ENCODE results near the gene SURF1. TPM values are rescaled to one million over a fixed set of nuclear protein-coding genes. Genes with fewer than 3 reads are reported as not detected.

Gene SURF1
- total RNA-seq, 4 donors from 2014 or later: 14.2 to 66.1 (median 50.2) TPM

GRCh38 chr9:133382507-133383141, 26.3 kb upstream of the SURF1 start:
- DNase-seq: no peak

GRCh38 chr9:133380734-133381133, 24.4 kb upstream of the SURF1 start:
- H3K27ac ChIP-seq: no peak overlapping the region
- TF ChIP-seq POLR2AphosphoS5 (IDR thresholded peaks at IDR 0.05): no peak
- no peak for TF ChIP-seq EP300 (IDR thresholded peaks at IDR 0.05; ENCODE audit: low read depth)
- no peak for TF ChIP-seq CTCF (IDR thresholded peaks at IDR 0.05)
- no peak for TF ChIP-seq POLR2A (IDR thresholded peaks at IDR 0.05)
- WGBS, 2 donors (ENCODE audit: low coverage in 1 of 2): 67 to 85% methylated on average over 4 of the region's 4 CpGs
- no peak overlapping the region for H3K4me3 ChIP-seq
- DNase-seq: no peak
- H3K27me3 ChIP-seq: no peaks in the 10 kb centered on the region
- H3K9me3 ChIP-seq: no peaks in the 10 kb centered on the region
- in situ Hi-C loops (cut with MboI; ENCODE audit: low pct_ligation_motif_present in 1 of 4, low pct_unique_long_range_greater_than_20kb in 1 of 4, low sequenced_read_pairs in 3 of 4): no loop called here
- intact Hi-C loops (cut with DNase I; ENCODE audit: low total_unique reads): no loop called here
- no peaks in the 10 kb centered on the region for H3K36me3 ChIP-seq
- H3K4me1 ChIP-seq: peaks cover 3 to 8% (median 4%) of the 10 kb centered on the region in 4 donors

More at GRCh38 chr9:133382507-133383141, 26.3 kb upstream of the SURF1 start:
- WGBS, 2 donors (ENCODE audit: low coverage in 1 of 2): 89 to 91% methylated on average over 4 of the region's 4 CpGs
- Histone ChIP-seq H3K36me3 (no peaks in the 10 kb centered on the region), H3K4me3 (no peak overlapping the region), H3K4me1 (no peaks in the 10 kb centered on the region), H3K9me3 (no peaks in the 10 kb centered on the region), H3K27ac (no peak overlapping the region), H3K27me3 (no peaks in the 10 kb centered on the region)
- intact Hi-C loops (cut with DNase I; ENCODE audit: low total_unique reads) (no loop called here), in situ Hi-C loops (cut with MboI; ENCODE audit: low pct_ligation_motif_present in 1 of 4, low pct_unique_long_range_greater_than_20kb in 1 of 4, low sequenced_read_pairs in 3 of 4) (no loop called here)
- TF ChIP-seq POLR2A (IDR thresholded peaks at IDR 0.05) (no peak), CTCF (IDR thresholded peaks at IDR 0.05) (no peak), EP300 (IDR thresholded peaks at IDR 0.05; ENCODE audit: low read depth) (no peak), POLR2AphosphoS5 (IDR thresholded peaks at IDR 0.05) (no peak)

GRCh38 chr9:133379153-133380086, 23.1 kb upstream of the SURF1 start:
- WGBS, 2 donors (ENCODE audit: low coverage in 1 of 2): 91 to 100% methylated on average over 1 to 14 of the region's 14 CpGs
- peaks cover 5 to 12% (median 10%) of the 10 kb centered on the region in 4 donors for H3K4me1 ChIP-seq
- no peak for DNase-seq
- no peak overlapping the region for H3K27ac ChIP-seq
- in situ Hi-C loops (cut with MboI; ENCODE audit: low pct_ligation_motif_present in 1 of 4, low pct_unique_long_range_greater_than_20kb in 1 of 4, low sequenced_read_pairs in 3 of 4): no loop called here
- H3K9me3 ChIP-seq: no peaks in the 10 kb centered on the region
- intact Hi-C loops (cut with DNase I; ENCODE audit: low total_unique reads): no loop called here
- H3K4me3 ChIP-seq: no peak overlapping the region
- no peak for TF ChIP-seq POLR2A (IDR thresholded peaks at IDR 0.05)
- no peak for TF ChIP-seq CTCF (IDR thresholded peaks at IDR 0.05)
- TF ChIP-seq POLR2AphosphoS5 (IDR thresholded peaks at IDR 0.05): no peak
- no peak for TF ChIP-seq EP300 (IDR thresholded peaks at IDR 0.05; ENCODE audit: low read depth)
- no peaks in the 10 kb centered on the region for H3K36me3 ChIP-seq
- no peaks in the 10 kb centered on the region for H3K27me3 ChIP-seq

- TF ChIP-seq CTCF (IDR thresholded peaks at IDR 0.05) (no peak), POLR2AphosphoS5 (IDR thresholded peaks at IDR 0.05) (no peak), EP300 (IDR thresholded peaks at IDR 0.05; ENCODE audit: low read depth) (no peak), POLR2A (IDR thresholded peaks at IDR 0.05) (no peak)
- WGBS, 2 donors (ENCODE audit: low coverage in 1 of 2): 92% methylated on average over 1 of the region's 1 CpG; no CpG with 5 or more reads in 1 of the 2 donors
- in situ Hi-C loops (cut with MboI; ENCODE audit: low pct_ligation_motif_present in 1 of 4, low pct_unique_long_range_greater_than_20kb in 1 of 4, low sequenced_read_pairs in 3 of 4): no loop called here
- Histone ChIP-seq H3K4me1 (peaks cover 8 to 20% (median 16%) of the 10 kb centered on the region in 4 donors), H3K36me3 (no peaks in the 10 kb centered on the region), H3K27ac (no peak overlapping the region), H3K27me3 (no peaks in the 10 kb centered on the region), H3K9me3 (no peaks in the 10 kb centered on the region), H3K4me3 (no peak overlapping the region)
- DNase-seq: no peak
- intact Hi-C loops (cut with DNase I; ENCODE audit: low total_unique reads): no loop called here
Measured at GRCh38 chr9:133378408-133378962, 22.2 kb upstream of the SURF1 start.
